ENCODE results near the gene TACR2.
"Not testable (repeated sequence)": the region's sequence is repeated elsewhere in the genome, so short reads cannot be mapped to it uniquely, and the experiment has no call there.

TACR2 gene

DNA sequence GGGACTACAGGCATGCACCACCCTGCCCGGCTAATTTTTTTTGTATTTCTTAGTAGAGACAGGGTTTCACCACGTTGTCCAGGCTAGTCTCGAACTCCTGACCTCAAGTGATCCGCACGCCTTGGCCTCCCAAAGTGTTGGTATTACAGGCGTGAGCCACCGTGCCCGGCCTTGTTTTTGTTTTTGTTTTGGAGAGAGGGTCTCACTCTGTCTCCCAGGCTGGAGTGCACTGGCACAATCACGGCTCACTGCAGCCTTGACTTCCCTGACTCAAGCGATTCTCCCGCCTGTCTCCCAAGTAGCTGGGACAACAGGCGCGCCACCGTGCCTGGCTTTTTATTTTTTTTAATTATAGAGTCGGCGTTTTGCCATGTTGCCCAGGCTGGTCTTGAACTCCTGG is 33.7 kb upstream of the TACR2 start:
- not testable (repeated sequence) for DNase-seq

DNA sequence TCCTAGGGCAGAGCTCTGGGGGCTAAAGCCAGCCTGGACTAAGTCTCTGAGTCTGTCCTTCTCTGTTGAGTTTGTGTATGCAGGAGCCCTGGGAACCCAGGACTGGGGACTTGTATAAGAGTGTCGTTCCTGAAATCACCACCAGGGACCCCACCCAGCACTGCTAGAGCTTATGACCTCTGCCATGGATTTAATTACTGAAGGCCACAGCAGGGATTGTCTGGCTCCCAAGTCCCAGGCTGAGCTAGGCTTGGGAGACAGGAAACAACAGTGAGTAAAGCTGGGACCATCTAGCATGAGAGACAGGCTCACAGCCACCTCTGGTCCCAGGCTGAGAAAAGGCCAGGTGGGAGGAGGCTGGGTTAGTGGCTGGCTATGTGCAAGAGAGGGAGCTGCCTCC is 33.1 kb upstream of the TACR2 start:
- peak; percentile 47 for DNase-seq

DNA sequence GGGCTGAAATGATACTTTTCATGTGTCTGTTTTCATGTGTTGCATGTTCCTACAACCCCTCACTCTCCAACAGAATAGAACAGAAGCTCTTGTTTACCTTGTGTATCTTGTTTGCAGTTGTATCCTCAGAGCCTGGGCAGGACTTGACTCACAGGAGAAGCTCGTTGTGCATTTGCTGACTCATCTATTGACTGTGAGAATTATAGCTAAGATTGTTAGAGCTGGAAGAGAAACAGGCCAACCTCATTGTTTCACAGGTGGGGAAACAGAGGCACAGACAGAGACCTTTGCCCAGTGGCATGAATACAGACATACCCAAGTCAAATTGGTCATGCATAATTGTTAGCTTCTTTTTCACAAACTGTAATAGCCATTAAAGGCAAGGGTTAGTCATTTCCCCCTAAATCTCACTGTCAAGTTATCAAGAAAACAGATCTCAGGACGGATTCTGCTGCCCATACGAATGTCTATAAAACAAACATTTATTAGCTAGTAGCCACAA is 30.0 kb upstream of the TACR2 start:
- peak; percentile 85 for DNase-seq

DNA sequence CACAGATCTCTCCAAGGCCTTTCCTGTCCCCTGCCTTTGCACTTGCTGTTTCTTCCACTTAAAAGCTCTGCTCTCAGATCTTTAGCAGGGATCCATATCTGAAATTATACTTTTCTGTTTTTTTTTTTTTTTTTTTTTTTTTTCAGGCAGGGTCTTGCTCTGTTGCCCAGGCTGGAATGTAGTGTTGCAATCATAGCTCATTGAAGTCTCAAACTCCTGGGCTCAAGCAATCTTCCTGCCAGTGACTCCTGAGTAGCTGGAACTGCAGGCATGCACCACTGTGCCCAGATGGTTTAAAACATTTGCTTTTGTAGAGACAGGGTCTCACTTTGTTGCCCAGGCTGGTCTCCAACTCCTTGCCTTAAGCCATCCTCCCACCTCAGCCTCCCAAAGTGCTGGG is 29.5 kb upstream of the TACR2 start:
- DNase-seq = no peak

DNA sequence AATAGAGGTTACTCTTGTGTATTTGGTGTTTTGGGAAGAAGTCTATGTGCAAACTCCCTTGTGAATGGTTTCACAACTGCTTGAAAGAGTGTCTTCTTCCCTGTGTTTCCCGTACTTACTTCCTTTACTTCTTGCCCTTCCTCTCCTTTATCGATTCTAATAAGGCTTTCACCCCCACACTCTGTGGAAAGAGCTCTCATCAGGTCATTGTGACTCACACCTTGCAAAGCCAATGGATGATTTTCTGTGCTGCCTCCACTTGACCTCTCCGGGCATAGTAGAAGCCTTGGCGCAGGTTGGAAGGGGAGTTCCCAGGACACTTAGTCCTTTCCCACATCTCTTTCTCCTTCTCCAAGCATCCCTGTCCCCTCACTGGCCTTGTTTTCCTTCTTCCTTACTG is 28.3 kb upstream of the TACR2 start:
- DNase-seq = no peak

DNA sequence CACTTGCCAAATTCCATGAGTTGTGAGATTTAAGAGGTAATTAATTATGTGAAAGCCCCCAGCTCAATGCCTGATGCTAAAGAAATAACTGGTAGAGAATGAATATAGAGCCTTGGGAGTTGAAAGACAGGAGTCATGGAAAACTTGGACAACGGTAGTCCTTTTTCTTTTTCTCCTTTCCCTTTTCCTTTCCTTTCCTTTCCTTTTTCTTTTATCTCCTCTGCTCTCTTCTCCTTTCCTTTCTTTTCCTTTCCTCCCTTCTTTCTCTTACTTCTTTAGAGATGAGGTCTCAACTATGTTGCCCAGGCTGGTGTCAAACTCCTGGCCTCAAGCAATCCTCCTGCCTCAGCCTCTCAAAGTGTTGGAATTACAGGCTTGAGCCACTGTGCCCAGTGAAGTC is 26.6 kb upstream of the TACR2 start:
- DNase-seq = no peak

DNA sequence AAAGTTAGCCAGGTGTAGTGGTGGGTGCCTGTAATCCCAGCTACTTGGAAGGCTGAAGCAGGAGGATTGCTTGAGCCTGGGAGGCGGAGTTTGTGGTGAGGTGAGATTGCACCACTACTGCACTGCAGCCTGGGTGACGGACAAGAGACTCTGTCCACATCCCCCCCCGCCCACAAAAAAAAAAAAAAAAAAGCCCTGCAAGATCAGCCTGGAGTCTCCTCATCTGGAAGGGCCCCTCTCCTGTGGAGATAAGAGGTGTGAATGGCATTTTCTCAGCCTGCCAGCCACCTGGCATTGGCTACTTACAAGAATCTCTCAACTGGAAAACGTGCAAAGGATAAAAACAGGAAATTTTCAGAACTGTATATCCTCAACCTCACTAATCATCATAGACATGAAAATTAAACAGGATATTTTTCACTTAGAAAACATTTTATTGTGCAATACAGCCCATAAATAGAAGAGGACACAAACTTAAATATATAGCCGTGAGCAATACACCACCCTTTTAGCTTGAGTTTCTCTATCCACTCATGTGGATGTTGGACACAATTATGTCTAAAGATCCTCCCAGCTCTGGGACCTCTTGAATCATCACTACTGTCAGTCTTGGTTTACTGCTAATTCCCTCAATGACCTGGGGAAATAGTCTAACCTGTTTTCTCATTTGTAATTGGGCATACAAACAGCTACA is 23.2 kb upstream of the TACR2 start:
- peak; percentile 89 for DNase-seq

DNA sequence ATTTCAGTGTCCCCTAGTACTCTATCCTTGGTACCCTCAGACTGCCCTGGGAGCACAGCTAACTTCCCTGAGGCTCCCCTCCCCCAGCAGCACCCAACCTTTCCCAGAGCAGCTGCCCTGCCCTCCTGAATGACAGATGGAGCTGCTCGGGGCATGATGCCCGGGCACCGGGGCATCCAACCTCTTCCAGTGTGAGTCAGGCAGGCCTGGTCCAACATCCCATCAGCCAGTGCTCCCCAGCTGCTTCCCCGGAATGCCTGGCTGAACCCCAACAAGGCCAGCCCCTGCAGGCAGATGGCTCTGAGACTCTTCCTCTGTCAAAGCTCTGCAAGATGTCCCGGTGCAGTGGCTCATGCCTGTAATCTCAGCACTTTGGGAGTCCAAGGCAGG is 22.6 kb upstream of the TACR2 start:
- peak; percentile 96 for DNase-seq

DNA sequence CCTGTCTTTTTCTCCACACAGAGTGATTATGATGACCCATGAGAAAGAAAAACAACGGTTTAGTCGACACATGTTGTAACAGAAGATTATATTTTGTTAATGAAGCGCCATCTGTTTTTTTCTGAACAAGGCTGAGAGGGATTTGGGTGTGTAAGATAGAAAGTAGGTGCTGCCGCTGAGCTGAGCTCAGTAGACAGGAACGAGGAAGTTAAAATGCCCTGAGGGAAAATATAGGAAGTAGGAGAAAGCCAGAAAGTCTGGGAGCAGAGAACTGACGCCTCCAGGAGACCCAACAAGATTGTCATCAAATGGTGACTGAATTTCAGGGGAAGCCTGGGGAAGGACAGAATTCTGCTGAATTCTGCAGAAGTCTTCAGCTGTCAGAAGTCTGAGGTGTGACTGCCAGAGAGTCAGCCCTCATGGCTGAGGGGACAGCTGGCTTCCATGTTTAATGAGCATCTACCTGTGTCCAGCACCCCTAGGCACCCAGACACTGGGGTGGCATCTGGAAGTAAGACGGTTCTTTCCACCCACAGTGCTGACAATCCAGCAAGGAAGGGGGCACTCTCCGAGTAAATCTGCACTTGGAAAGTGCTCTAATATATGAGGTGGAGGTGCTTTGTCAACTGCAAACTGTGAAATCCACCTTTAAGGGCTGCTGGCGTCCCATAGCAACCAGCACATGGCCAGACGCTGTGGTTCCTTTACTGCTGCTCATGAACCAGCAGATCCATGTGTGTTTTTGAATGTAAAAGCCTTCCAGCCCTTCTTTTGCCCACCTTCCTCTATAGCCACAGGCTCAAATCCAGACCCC is 22.0 kb upstream of the TACR2 start:
- peak; percentile 83 for DNase-seq

DNA sequence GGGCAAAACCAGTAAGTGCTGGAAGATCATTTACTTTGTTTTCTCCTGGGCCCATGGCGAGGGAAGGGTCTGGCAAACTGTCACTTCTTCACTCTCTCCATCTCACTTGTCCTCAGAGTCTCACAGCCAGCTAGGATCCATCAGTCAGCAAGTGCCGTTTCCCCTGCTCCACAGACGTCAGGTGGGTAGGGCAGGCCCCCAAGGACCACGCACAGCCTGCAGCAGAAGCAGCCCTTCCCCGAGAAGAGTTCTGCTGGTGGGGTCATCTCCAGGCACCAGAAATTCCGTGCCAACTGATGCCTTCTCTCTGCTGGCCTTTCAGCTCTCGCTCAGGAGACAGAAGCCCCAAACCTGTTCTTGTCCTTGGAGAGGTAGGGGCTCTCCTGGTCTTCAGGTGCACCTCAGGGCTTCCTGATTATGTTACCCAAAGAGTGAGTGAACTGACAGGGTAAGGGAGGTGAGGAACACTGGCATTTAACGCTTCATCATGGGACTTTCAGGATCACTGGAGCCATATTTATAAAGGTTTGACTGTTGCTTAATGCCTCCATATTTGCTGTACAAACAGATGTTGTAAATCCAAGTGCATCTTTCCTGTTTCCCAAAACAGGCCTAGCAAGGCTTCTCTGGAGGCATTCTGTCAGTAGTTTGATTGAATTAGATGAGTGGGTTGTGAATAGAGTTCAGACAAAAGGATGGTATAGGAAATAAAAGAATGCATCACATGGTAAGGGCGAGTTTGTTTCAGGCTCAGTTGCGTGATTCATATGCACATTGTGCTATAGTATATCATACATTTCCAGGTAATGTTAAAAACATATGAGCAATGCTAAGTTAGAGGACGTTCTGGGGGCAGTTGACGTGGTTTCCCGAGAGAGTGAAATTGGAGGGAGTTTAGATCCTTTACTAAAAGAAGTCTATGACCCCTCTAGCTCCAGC is 20.9 kb upstream of the TACR2 start:
- DNase-seq = no peak

DNA sequence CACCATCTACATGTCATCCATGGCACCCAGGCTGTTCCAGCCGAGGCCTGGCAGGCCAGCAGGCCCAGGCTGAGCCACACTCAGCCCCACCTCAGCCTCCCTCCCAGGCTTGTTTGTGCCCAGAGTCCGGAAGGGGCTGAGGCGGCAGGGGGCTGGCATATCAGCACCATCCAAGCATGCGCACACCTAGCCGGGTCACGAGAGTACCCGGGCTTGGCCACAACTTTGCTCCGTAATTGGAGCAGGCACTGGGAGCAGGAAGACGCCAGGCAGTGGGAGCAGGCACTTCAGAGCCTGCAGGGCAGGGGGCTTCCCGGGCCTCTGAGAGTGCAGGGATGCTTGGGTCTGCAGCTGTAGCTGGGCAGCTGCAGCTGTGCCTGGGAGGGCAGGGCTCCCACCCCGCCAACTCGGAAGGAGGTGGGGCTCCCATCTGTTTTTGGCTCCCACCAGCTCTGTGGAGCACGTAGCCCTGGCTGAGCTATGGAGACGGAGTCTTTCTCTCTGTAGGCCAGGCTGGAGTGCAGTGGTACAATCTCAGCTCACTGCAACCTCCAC is 19.3 kb upstream of the TACR2 start:
- no peak for DNase-seq

DNA sequence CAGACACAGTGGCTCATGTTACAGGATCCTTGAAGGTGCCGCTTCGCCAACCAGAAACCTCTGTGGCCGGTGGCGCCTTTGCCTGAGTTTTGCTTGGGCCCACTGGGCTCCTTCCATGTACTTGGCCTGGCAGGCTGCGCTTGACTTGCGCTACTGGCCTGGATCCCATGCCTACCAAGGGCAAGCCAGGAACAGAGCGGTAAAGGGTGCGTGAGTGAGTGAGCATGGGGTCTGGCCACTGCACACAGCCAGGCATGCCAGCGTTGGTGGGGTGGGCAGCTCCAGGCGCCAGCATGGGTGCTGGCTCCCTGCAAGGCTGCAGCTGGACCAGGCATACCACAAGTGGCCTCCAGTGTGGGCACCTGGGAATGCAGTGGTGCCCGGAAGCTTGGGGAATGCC is 18.2 kb upstream of the TACR2 start:
- DNase-seq = no peak

DNA sequence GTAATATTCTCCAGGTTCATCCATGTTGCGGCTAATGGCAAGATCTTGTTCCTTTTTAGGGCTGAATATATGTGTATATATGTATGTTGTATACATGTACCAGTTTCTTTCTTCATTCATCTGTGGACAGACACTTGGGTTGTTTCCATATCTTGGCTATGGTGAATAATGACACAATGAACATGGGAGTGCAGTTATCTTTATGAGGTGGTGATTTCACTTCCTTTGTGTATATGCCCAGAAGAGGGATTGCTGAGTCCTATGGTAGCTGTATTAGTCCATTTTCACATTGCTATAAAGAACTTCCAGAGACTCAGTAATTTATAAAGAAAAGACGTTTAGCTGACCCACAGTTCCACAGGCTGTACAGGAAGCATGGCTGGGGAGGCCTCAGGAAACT is 17.5 kb upstream of the TACR2 start:
- peak; percentile 83 for DNase-seq

DNA sequence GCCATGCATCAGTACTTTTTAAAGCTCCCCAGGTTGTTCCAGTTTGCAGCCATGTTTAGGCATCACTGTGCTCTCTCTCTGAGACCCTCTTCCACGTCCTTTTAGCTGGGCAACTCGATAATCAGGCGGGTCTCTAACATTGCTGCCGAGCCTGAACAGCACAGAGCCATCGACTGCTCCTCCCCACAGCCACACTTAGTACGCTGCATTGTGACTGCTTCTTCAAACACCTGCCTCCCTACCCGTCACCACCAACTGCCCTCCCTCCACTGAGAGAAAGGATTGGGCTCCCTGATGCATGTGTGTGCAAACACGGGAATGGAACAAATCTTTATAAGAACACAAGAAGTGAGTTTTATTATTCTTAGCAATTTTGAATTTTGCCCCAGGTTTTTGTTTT is 11.4 kb upstream of the TACR2 start:
- no peak for DNase-seq

DNA sequence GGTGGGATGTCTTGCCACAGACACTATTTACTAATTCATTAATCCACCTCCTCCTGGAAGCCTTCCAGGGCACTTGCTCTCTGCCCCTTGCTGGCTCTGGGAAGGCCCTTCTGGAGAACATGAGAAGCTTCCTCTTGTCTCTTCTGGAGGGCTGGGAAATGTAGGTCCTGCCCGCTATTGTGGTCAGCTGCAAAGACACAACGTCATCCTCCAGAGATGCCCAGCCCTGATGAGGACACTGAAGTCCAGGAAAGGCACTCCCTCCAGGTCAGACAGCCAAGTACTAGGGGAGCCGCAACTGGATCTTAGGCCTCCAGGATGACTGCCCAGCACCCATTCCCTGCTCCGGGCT is 9.6 kb upstream of the TACR2 start:
- no peak for DNase-seq

DNA sequence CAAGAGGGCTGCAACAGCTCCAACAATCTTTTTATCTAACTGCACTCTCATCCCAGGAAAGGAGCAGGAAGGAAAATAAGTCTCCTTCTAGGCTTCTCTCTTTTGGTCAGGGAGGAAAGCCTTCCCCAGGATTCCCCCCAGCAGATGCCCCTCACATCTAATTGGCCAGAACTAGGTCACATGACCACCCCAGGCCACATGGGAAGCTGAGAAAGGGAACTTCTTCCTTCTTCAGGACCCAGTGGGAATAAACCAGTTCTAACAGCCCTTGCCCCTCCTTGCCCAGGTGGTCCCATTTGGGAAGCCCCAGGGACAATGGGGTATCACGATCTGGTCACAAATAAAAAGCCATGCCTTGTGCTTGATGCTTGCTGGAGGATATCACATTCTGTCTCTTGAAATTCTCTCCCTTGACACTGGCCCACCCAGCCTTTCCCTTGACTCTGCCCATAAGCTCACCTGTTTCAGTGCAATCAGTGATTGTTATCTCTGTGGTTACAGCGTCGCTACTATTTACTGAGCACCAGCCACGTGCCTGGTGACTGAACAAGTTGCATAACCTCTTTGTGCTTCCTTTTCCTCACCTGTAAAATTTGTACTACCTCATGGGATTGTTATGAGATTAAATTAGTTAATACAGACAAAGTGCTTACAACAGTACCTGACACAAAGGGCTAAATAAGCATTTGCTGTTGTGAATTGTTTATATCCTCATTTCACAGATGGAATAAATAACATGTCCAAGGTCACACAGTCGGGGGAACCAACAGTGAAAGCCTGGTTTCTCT is 9.0 kb upstream of the TACR2 start:
- DNase-seq = no peak

DNA sequence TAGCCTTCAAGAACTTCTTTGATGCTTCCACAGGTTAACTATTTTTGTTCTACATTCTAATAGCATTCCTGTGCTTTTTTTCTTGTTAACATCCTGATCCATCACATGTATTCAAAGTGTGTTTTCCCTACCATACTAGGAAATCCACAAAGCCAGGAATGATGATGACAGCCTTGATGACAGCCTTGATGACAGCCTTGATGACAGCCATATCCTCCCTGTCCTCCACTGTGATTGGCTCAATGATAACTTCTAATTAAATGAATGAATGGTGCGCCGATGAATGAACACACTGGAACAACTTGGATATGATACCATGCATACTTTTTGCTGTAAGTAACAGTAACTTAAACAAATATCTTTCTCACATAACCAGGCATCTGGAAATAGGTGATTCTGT is 8.3 kb upstream of the TACR2 start:
- DNase-seq = no peak

DNA sequence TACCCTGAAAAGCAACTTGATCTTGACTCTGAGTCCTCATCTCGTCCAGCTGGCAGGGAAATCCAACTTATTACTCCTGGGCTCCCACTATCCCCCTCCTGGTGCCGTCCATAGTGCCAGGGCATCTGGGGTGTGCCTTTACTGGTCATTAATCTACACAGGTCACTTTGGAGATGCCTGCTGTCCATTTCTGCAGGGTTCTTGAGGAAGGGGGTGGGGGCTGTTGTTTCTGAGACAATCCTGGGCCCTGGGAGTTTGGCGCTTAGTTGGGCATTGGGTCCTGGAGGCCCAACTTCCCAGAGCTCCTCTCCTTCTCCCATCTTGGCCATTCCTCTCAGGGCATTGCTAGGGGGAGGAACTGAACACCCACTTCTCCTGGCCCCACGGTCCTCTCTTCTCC is 6.0 kb upstream of the TACR2 start:
- DNase-seq = no peak

DNA sequence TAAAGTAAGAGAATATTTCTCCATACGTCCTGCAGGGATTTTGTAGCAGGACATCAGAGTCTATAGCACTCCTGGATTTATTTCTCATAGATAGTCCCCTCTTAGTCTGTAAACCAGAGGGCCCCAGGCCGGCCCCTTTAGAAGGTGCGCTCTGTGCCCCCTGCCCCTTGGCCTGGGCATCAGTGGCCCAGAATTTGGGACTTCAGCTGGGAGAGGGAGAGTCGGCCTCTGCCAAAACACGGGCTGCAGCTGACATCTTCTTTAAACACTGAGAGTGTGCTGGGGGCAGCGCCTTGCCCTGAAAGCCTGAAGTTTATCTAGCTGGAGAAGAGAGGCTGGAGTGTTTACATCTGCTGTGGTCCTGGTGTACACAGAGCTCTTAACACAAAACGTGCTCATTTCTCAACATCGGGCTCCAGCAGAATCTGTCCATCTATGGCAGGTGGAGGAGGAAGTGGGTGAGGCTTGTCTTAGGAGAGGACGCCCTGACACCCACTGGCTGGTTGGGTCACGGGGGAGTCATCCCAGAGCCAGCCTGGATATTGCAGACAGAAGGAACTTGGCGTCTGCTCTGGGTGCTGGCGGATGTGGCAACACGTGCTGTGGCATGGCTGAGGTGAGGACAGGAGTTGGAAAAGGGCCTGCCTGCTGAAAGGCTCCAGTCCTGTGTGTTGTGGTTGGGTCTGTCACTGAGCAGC is 5.0 kb upstream of the TACR2 start:
- DNase-seq = no peak

DNA sequence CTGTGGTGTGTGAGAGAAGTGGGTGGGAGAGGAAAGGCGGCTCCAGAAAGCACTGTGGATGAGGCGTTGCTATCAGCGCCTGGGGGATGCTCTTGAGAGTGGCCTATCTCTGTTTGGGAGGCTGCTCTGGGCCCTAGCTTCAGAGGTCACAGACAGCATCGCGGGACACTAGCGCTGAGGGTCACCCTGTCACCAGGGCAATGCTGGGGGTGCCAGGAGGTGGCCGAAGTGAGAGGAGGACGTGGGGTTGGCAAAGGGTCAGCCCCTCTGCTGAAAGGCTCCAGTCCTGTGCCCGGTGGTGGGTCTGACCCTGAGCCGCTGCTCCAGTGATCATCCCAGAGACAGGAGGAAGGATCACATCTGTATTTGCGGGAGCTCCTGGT is 3.0 kb upstream of the TACR2 start:
- no peak for DNase-seq

DNA sequence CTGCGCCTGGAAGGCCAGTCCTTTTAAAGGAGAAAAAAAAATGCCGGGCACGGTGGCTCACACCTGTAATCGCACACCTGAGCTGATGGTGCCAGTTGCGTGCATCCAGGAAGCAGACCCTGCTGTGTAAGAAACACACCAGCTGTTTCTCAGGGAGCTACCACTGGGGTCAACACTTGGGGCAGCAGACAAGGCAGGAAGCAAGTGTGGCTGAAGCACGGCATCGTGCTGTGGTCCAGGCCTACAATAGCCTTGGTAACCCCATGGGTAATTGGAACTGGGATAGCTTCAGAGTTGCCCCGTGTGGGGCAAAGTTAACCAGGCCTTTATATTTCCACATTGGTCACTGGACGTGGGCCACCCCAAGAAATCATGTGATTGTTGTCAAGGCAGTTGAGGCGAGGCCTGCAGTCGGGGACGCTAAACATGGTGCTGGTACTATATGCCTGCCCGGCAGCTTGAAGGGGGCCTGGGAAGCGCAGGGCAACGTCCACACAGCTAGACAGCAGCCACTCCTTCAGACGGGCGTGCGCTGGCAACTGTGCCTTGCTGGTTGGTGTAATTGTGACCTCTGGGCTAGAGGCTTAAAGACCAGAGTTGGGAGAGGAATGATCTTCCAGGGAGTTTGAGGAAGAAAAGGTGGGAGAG is 2.5 kb upstream of the TACR2 start:
- DNase-seq = no peak
